HG03108 (cell line): ENCODE data around the gene CYTH1.

Experiments
- ATAC-seq: cut with Tn5 transposase; IDR thresholded peaks from one replicate; pipeline ENCODE4 v1.9.1; 2021; ENCODE audit warnings: moderate library complexity; ENCODE audit not compliant: unreplicated experiment

The CYTH1 gene

DNA sequence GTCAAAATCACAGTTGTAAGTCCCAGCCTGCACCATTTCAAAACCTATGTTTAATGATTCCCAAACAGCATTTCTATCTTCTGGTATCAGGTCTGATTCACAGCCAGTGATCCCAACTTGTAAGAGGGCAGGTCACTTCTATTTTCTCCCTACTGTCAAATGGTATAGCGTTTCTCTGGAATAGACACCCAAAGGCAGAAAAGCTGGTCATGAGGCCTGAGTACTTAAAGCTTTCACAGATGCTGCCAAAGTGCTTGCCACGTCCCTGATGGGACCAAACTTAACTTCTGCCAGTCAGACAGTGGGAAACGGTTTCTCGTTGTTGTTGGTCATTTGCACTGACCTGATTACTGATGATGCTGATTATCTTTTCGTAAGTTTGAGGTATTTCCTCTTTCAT lies 43.4 kb downstream of the CYTH1 start:
- ATAC-seq = no peak

DNA sequence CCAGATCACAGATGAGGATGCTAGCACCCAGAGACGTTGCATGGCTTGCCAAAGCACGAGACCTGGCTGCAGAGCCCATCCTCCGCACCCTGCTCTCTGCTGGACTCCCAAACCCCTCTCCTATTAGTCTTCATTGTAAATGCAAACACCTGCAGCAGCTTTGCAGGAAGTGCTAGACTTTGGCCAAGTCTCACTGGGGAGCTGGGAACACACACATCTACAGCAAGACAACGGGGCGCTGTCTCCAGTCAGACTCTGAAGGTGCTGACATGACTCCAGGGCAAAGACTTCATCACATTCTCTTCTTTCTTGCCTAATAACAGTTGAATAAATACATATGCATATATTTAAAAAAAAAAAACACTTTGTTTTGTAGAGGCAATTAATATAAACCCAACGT lies 43.8 kb downstream of the CYTH1 start:
- no peak for ATAC-seq

DNA sequence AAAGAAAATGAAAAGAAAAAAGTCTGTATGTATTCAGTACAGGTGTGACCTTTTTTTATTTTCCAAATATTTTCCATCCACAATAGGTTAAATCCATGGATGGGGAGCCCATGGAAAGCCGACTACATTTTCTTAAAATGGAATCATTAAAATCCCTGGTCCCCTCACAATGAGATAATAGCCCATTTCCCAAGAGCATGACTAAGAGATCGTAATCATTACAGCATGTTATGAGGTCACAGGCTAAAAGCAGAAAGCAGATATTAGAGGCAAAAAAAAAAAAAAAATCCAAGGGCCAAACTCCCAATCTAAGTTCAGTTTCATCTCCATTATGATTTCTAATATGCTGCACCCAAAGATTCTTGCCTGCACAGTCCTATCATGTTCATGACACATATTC lies 44.7 kb downstream of the CYTH1 start:
- no peak for ATAC-seq

DNA sequence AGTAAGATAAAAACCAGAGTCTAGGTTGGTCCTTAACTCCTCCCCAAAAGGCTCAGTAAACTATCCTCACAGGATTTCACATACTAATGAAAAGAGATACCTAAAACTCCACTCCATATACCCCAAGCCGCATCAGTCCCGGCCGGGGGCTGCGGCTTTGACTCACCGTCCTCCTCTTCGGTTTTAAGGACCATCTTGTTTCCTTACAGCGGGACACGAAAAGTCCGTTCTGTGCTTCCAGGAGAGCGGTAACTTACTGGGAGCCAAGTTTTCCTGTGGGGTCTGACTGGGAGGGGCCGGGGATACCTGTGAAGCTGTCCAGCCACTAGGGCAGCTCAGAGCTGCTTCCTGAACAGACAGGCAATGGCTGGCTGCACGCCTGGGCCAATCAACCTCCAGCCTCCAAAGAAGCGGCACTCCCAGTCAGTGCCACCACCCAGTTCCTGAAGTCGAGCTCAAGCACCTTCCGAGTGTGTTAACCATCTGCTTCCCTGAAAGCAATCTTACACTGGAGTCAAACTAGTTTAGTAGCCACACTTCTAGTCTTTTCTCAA lies 45.5 kb downstream of the CYTH1 start:
- peak; percentile 56 for ATAC-seq

DNA sequence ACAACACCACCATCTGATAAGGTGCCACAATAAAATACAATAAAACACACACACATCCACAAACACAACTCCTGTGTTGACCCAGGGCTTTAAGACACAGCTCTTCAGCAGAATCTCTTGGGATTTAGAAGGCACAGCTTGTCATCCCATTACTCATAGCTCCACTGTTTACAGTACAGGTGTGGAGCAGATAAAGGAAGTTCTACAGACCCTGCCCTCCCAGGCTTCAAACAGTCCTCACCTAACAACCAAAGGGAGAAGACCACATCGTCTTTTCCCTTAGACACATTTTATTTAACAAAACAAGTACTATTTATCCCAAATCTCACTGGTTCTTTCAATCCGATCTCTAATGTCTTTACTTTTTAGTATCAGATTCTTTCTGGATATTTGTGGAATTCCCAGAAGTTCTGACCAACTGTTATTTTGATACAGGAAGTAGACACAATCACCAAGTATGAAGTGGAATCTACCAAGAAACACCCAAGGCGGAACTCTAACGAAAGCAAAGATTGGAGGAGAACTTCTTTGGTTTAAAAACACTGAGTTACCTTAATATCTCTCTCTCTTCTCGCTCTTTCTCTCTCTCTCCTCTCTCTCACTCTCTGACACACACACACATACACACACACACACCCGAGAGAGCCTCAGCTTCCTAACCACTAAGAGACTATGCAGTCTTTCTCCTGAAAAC lies 46.1 kb downstream of the CYTH1 start:
- no peak for ATAC-seq

DNA sequence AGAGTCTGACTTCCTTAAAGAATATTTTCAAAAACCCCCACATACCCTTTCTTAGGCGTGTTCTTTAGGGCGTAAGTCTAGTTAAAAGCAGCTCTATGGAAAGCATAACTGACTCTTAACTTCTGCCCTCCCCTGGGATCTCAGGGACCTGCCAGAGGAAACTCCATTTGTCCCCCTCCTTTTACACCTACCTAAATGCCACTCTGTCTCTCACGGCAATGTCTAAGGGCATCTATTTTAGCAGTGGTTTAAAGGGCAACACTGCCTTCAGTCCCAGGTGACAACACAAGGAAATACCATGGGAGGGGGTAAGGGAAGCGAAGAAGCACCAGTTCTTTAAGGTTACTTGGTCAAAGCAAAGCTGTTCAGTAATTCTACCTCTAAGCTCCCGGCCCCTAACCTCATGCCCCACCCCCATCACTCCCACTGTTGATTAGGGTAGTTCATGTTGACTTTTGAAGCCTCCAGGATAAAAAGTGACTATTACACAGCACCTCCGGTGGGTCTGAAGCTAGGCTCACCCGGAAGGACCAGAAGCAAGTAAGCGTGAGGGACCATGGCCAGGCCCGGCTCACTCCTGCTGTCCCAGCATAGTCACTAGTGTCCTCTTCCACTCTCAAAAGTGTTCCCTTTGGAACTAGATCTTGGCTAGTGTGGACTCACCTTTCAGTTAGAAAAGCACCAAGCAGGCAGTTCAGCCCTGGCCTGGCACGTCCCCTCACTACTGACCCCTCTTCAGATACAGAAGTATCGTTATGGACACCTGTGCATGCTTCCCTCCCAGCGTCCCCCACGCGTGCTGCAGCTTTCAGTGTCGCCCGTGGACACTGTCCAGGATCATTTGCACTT lies 47.1 kb downstream of the CYTH1 start:
- ATAC-seq = no peak

DNA sequence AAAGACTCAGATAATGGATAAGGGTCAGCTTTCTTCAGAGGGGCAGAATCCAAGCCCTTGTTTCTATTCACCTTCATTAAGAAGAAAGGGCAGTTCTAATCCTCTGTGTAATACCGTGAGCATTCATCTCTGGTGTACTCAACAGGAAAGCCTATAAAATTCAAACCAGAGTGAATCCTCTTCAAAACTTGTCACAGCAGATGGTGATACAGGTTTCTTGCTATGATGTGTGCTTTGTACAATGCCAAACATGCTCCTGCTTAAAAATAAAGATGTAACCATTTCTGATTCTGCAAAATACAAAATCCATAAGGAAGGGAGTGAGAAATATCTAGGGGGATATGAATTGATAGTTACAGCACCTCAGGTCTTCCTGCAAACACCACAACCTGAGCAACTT lies 49.7 kb downstream of the CYTH1 start:
- ATAC-seq = no peak

DNA sequence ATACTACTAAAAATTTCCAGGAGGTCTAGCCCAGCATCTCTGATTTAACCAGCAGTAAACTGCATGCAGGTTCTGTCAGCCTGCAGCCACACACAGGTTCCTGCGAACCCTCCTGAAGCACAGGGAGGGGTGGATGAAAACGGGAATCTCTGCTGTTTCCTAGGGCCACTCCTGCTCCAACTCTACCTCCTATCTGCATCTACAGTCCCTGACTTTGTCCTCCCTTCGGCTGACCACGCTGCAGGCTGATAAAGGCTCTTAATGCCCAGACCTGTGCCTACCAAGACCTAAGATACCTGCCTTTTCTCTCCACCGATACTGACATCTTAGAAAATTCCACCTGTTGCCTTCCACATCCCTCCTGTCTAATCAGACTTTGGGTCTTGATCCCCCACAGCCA lies 50.2 kb downstream of the CYTH1 start:
- no peak for ATAC-seq

DNA sequence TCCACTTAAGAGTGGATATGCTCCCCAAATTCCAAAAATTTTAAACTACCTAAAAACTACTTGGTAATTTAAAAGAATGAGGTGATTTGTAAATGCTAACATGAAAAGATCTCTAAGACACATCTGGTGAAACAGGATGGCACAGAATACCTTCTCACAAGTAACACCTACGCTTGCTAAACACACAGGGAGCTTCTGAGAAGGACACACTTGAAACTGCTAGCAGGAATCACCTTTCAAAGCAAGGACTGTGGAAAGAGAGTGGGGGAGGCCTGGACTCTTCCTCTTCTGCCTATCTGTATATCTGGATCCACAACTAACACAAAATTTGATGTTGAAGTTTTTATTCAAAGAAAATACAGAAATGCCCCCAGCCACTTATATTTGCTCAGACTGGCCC lies 52.4 kb downstream of the CYTH1 start:
- no peak for ATAC-seq

DNA sequence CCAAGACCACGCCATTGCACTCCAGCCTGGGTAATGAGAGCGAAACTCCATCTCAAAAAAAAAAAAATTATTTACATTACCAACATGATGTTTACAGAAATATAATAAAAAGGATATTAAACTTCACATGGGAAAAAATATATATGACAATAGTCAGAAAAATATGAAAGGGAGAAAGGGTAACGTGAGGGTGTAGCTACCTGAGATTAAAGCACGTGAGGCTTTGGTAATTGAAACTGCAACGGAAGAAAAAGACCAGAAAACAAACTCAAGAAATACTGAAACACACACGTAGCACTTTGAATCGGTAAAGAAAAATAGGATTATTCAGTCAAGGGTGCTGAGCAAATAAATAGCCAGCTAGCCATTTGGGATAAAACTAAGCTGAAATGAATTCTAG lies 53.6 kb downstream of the CYTH1 start:
- ATAC-seq = no peak

DNA sequence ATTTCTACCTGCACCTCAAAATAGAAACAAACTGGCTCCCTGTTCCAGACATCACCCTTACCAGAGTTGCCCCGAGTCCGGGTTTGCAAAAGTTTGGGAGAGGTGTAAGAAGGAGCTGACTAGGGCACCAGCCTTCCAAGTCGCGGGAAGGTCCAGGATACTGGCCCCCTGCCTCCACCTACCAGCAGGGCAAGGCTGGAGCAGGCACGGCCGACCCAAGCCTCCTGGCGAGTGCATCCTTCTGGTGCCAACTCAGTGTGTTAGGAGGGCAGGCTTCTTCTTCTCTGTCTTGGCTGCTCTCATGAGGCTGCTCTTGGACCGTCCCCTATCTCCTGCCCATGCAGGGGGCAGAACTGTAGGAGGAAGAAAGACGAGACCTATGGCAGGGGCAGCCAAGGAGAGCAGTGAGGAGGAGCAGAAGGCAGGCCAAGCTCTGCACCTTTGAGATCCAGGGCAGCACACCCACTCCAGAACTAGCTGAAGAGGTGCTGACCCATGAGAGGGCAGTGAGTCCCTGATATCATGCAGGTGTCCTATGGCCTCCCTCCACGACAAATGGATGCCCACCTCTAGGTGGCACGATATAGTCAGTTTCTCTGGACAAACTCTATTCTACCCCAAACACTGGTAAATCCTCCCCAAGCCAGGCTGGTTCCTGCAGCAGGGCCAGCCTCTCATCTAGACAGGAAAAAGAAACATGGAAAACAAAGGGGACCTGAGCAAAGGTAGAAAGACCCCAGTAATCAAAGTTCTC lies 54.4 kb downstream of the CYTH1 start:
- ATAC-seq = no peak

DNA sequence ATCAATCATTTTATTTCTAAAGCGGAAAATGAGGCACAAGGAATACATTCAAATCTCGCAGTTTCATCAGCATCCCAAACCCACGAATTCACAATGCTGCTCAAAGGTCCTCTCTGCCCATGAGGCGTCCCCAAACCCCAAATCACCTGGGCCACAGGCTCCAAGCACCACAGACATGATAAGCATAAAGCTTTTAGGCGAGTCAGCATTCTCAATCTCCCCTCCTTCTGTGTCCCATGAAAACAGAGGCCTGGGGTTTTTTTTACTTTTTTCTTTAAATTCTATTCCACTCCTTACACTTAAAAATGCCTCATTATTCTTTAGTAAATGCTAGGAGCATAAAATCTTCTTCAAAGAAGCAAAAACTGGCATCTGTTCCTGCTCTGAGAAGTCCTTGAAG lies 55.0 kb downstream of the CYTH1 start:
- no peak for ATAC-seq

DNA sequence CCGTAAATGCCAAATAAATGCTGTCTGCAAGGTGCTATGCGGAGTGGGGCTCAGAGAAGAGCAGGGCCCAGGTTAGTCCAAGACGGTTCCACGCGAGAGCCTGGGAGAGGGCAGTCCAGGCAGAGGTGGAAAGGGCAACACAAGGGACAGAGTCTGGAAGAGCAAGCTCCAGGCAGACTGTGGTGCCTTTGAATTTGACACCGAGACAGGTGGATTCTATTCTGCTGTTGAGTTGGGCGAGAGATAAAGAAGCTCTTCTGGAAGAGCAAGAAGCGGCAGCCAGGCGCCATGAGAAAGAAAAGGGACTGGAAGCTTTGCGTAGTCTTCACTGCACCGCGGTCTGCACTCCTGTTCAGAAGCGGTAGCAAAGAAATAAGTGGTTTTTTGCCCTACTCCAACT lies 55.6 kb downstream of the CYTH1 start:
- ATAC-seq = no peak

DNA sequence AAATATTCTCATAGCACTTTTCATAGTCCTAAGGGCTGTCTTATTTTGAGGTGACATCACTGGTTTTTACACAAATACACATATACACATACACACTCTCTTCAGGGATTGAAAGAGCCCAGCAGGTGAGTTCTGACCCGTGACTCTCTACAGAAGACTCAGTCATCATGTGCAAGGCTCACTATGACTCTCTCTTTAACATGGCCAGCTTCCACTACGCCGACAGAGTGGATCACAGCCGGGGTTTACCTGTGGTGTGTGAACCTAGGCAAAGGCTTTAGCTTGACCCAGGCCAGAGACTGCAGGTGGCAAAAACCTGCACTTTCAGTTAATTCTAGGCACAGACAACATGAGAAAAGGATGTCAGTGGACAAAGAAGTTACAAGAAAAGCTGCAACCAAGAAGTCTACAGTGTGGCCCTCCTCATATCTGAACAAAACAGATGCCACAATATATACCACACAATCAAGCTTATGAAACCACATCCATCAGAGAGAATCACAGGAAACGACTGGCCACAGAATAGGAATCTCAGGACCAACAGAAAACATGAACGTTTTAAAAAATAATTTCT lies 56.5 kb downstream of the CYTH1 start:
- peak; percentile 46 for ATAC-seq

DNA sequence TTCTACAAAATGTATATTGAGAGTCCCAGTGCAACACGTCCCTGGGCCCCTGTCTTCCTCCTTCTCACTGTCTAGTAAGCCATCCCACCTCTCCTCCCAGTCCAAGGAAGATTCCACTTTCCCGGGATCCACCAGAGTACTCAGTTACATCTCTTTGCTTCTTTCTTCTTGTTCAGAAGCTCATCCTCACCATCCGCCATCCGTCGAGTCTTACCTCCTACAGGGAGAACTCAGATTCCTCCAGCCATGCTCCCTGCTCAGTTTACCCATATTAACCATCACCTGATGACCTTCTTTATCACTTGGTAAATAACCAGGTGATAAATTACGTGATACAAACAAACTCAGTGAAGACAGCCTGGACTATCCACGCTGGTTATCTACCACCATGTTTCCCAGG lies 57.1 kb downstream of the CYTH1 start:
- ATAC-seq = no peak

DNA sequence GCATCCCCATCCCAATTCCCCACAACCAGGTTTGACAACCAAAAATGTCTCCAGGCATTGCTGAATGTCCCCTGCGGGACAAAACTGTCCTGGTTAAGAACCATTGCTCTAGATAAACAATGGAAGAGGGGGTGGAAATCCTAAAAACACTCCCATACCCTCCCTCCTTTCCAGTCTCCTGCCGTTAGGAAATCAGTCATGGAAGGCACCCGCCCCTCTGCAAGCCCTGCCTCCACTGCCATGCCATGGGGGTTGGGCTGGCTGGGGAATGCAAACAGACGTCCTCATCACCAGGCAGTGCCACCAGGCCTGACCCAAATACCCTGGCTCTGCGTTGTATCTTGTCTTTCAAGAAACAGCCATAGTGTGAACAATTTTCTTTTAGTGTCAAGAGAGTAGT lies 57.5 kb downstream of the CYTH1 start:
- ATAC-seq = no peak

DNA sequence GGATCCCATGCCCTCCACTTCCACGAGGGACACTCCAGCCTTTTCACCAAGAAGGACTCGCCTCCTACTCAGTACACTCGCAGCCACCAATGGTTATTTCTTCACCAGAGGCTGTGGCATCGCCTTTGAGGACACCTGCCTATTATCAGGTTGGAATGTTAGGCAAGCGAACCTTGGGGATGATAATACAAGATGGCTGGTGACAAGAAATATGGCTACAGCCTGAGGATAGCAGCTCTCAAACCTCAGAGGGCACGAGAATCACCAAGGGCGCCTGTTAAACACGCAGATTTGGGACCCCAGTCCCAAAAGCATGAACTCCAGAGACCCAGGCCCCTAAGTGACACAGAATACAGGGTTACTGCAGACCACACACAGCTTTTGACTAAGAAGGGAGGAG lies 58.1 kb downstream of the CYTH1 start:
- no peak for ATAC-seq

DNA sequence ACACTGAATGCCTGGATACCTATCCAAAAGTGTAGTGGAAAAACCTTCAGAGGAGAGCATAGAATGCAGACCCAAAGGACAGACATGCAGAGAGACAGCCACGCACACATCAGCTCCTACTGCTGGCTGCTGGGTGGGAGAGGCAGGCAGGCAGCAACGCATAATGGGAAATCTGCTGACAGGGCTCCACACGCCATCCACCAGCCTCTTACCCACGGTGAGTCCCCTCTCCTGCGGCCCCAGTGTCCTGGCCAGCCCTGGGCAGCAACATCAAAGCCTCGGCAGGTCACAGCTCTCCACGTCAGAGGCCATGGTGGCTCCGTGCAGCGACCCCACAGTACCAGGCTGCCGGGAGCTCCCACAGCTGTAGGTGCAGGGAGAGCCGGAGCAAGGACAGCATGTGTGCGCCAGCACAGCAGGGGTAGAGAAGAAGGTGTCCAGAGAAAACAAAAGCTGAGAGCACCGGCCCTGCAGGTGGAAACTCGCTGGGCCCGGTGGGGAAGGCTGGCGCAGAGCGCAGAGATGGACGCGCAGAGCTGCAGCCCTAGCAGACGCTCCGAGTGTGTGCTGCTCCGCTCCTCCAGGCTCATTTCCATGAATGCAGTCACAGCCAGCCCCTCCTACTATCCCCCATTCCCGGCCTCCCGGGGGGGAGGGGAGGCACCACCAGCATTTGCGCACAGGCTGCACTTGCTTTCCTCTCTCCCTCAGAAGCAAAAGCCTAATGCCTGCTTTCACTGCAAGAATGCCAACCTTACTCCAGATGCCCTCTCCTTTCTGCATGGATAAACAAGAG lies 58.9 kb downstream of the CYTH1 start:
- ATAC-seq = no peak

DNA sequence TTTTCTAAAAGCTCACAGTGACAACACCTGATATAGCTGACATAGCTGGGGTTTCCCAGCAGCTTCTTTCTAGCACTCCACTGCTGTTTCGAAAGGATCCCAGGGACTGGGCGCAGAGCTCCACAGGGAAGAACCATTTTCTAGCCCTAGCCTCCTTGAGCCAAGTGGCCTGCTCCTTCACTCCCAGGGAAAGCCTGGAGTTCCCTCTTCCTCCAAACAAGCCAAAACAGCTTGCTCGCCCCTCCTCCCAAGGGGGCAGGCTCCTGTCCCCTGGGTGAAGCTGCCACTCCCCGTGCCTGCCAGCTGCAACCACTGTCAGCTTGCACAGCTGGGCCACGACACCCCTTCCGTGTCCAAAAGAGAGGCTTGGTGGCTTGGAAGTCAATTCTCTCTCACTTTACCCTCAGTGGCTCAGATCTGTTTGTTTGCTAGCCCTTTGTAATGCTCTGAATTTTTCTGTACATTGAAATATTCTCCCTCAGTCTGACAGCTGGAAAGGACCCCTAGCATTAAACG lies 59.8 kb downstream of the CYTH1 start:
- ATAC-seq = peak; percentile 29

DNA sequence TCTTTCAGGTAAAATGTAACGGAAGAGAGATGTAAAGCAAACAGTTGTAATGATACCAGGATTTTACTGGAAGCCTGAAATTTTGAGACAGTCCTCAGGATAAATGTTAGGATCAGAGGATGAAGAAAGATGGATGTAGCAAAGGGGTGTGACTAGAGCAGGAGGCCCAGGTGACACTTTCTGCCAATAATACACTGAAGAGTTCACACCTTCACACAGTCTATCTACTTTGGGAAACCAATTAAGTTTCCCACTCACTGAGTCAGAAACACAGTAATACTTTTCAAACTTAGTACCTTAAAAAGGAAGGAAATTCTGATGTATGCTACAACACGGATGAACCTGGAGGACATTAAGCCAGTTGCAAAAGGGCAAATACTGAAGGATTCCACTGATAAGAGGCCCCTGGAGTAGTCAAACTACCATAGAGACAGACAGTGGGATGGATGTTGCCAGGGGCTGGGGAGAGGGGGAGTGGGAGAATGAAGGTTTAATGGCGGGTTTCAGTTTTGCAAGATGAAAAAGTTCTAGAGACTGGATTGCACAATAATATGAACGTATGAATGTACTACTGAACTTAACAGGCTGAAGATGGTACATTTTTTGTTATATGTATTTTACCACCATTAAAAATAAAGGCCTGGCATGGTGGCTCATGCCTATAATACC lies 62.3 kb downstream of the CYTH1 start:
- no peak for ATAC-seq
